Femur (tissue), 1 donor: ENCODE data around the gene CAPN11.
A peak's percentile ranks its signal among the peaks of the same experiment; 100 is the strongest.

Source experiments
- DNase-seq: peaks from one replicate; pipeline ENCODE4 v3.0.0-alpha.2; 2017

The CAPN11 gene

GRCh38 chr6:44158770-44159228 is at the start of gene CAPN11:
Gene CAPN11, plus strand, starts transcription at chr6:44158820. Its CDS starts 29 bp downstream, at chr6:44158849.
- DNase-seq: no peak

GRCh38 chr6:44109212-44109611 is 49.4 kb upstream of the CAPN11 start:
- no peak for DNase-seq

GRCh38 chr6:44110005-44110676 is 48.5 kb upstream of the CAPN11 start:
- DNase-seq: no peak

- no peak for DNase-seq
These were observed 47.7 kb upstream of the CAPN11 start for GRCh38 chr6:44110966-44111365.

- DNase-seq: no peak
These were observed 46.9 kb upstream of the CAPN11 start for GRCh38 chr6:44111434-44112417.

- DNase-seq: no peak
These were observed 45.2 kb upstream of the CAPN11 start for GRCh38 chr6:44113414-44113813.

GRCh38 chr6:44115866-44116265 is 42.8 kb upstream of the CAPN11 start:
- no peak for DNase-seq

- DNase-seq: no peak
These were observed 41.8 kb upstream of the CAPN11 start for GRCh38 chr6:44116641-44117382.

- DNase-seq: no peak
These were observed 41.1 kb upstream of the CAPN11 start for GRCh38 chr6:44117397-44118128.

GRCh38 chr6:44119704-44120262 is 38.8 kb upstream of the CAPN11 start:
- DNase-seq: no peak

GRCh38 chr6:44120692-44121443 is 37.8 kb upstream of the CAPN11 start:
- no peak for DNase-seq

GRCh38 chr6:44122801-44123200 is 35.8 kb upstream of the CAPN11 start:
- DNase-seq: no peak

- DNase-seq: no peak
These were observed 35.1 kb upstream of the CAPN11 start for GRCh38 chr6:44123544-44123943.

- peak; percentile 78 for DNase-seq
These were observed 32.1 kb upstream of the CAPN11 start for GRCh38 chr6:44126320-44127149.

GRCh38 chr6:44127186-44128019 is 31.2 kb upstream of the CAPN11 start, which contains the start of the genes MRPL14 and TMEM63B:
Gene MRPL14, minus strand, starts transcription at chr6:44127452. Its CDS starts 10,841 bp downstream, at chr6:44116611.
Gene TMEM63B, plus strand, starts transcription at chr6:44127554. Its CDS starts 7,031 bp downstream, at chr6:44134585.
- DNase-seq: peak; percentile 95

GRCh38 chr6:44128020-44128917 is 30.4 kb upstream of the CAPN11 start:
- DNase-seq: peak; percentile 56

GRCh38 chr6:44129841-44130322 is 28.7 kb upstream of the CAPN11 start:
- no peak for DNase-seq

- no peak for DNase-seq
These were observed 26.7 kb upstream of the CAPN11 start for GRCh38 chr6:44131892-44132291.
